Measurements from ENCODE around the gene EIF5.

GRCh38 chr14:103384450-103385151, 50.6 kb downstream of the EIF5 start:
- TF ChIP-seq CTCF (conservative IDR thresholded peaks at IDR 0.05; ENCODE audit: low read length) (no peak), EZH2phosphoT487 (IDR thresholded peaks at IDR 0.05; ENCODE audit: borderline replicate concordance, low read depth, low read length) (no peak)

All from OCI-LY7 (cell line).